GM12873 (cell line): ENCODE measurements around the gene RAB40C.
A peak's percentile ranks its signal among the peaks of the same experiment; 100 is the strongest.

Source experiments
- CTCF ChIP-seq: IDR thresholded peaks from 2 replicates; pipeline ENCODE4 v1.5.1; 2012; ENCODE audit warnings: low read depth, mild to moderate bottlenecking, moderate library complexity, low read length, control low read depth; ENCODE audit not compliant: insufficient read depth; ENCODE audit errors: missing control alignments

RAB40C gene

GRCh38 chr16:585351-585750 lies 4.5 kb upstream of the RAB40C start:
- TF ChIP-seq CTCF: peak; percentile 5

GRCh38 chr16:586047-586644 lies 3.7 kb upstream of the RAB40C start:
- no peak for TF ChIP-seq CTCF

GRCh38 chr16:586645-587590 lies 2.9 kb upstream of the RAB40C start:
- no peak for TF ChIP-seq CTCF

GRCh38 chr16:588639-588888 lies 1.3 kb upstream of the RAB40C start:
- TF ChIP-seq CTCF: no peak

- no peak for TF ChIP-seq CTCF
These were observed 793 bp upstream of the RAB40C start for GRCh38 chr16:588889-589657.

GRCh38 chr16:590188-590814 lies 435 bp downstream of the RAB40C start:
- no peak for TF ChIP-seq CTCF

- TF ChIP-seq CTCF: no peak
These were observed 942 bp downstream of the RAB40C start for GRCh38 chr16:590815-591200.
